IPS-NIHi7 (cell line): ENCODE measurements around the gene FAM136A.
"Not testable (repeated sequence)": the region's sequence is repeated elsewhere in the genome, so short reads cannot be mapped to it uniquely, and the experiment has no call there.

ENCODE experiments used
- DNase-seq: peaks from one replicate; pipeline ENCODE4 v3.0.0; 2012; ENCODE audit warnings: mixed read lengths; ENCODE audit errors: extremely low spot score

FAM136A gene

DNA sequence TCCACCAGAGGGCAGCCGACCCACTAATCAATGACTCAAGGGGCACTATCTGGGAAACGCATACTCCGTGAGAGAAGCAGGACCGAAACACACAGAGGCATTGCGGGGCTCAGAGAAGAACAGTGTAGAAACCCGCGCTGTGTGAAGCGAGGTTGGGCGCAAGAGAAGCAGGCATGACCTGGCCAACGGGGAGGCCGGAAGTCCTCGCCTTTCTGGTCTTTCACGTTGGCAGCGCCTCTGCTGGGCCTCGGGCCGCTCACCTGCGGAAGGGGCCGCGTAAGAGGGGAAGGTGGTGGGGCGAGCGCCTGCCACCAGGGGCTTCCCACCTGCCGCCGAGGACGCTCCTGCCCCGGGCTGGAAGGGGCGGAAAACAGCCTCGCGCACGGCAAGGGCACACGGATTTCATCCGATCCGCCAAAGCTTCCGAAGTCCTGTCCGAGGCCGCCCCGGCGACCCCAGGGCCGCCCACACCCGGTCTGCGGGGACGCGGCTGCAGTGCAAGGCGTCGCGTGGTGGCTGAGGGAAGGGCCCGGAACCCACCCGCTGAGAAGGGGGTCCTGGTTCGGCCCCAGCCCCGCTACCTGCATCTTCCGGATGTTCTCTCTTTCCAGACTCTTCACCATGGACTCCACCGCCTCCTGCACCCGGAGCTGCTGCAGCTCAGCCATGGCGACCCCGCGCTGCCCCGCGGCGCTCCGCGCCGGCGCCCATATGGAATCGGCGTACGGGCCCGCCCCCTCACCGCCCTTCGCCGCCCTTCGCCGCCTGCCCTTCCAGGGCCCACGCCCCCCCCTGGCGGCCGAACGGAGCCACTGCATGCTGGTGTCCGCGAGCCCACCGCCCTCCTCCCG, at the start of gene FAM136A:
TSS of gene FAM136A (minus strand) at position 724 of the 851 bp plus-strand sequence. CDS start at position 668, 56 bp downstream.
- DNase-seq: peak; percentile 91

DNA sequence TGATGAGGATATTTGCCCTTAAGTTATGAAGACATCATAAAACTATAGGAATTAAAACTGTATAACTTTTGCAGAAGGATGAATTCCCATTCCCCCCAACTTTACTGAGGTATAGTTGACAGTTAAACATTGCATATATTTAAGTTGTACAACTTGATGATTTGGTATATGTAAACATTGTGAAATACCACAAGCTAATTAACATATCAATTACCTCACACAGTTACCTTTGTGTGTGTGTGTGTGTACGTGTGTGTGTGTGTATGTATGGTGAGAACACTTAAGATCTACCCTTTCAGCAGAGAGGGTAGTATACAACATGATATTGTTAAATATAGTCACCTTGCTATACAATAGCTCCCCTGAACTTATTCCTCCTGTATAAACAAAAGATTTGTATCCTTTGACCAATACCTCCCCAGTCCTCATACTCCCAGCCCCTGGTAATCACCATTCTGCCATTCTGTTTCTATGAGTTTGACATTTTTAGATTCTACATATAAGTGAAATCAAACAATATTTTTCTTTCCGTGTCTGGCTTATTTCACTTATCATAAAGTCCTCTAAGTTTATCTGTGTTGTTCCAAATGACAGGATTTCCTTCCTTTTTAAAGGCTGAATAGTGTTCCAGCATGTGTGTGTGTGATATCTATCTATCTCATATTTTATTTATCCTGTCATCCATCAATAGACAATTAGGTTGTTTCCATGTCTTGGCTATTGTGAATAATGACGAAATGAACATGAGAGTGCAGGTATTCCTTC, 48.2 kb upstream of the FAM136A start:
- DNase-seq: no peak

DNA sequence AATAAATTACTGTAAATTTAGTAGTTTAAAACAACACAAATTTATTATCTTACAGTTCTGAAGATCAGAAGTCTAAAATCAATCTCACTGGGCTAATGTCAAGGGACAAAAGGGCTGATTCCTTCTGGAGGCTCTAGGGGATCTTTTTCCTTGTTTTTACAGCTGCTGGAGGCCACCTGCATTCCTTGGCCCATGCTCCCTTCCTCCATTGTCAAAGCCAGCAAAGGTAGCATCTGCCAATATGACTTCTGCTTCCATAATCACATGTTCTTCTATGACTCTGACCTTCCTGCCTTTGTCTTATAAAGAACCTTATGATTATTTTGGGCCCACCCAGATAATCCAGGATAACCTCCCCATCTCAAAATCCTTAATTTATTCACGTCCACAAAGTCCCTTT, 46.0 kb upstream of the FAM136A start:
- DNase-seq: no peak

DNA sequence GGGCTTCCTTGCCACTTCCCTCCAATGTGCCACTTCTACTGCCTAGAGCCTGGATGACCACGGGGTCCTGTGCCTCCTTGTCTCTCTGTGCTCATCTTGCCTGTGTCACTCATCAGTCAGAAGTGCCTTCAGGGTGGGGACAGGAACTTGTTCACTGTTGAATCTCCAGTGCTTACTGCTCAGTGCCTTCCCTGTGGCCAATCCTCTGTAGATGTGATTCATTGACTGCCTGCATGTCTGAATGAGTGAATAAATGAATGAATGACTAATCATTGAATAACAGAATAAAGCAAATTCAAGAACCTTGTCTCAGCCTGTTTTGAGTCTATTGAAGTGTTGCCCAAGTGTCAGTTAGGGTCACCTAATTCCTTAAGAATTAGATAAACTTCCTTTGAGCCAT, 42.3 kb upstream of the FAM136A start:
- DNase-seq: no peak

DNA sequence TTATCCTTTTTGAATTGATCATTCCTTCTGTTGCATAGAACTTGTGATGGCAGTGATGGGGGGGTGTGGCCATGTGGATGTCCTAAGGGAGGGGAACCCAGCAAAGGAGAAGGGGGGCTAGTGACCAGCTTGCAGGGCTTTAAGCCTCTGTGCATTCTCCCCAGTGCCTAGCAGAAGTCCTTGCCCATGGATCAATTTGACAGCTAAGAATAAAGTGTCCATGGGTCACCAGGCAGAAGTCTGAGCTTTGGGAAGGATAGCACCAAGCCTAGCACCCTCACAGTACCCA, 39.6 kb upstream of the FAM136A start:
- DNase-seq: no peak

DNA sequence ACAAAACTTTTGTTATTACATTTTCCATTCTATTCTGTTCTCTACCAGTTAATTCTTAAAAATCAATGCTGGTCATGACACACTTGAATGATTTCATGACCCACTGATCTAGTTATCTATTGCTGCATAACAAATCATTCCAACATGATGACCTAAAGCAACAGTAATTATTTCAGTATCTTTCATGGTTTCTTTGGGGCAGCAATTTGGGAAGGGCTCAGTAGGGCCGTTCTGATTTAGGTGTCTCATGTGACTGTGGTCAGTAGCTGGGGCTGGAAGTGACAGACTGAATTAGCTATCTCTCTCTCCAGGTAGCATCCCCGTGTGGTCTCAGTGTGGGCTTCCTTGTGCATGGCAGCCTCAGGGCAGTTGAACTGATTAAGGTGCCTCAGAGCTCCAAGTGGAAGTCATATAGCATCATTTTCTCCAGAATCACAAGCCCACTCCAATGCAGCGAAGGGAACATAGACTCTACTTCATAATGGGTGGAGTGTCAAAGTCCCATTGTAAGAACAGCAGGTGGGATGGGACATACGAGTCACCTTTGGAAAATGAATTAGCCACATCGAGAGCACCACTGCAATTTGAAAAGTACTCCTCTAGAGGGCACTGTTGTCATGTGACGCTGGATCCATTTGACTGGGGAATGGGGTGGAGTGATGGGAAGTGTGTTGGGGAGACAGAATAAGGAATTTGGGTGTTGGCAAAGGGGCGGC, 39.1 kb upstream of the FAM136A start:
- DNase-seq: peak; percentile 90

DNA sequence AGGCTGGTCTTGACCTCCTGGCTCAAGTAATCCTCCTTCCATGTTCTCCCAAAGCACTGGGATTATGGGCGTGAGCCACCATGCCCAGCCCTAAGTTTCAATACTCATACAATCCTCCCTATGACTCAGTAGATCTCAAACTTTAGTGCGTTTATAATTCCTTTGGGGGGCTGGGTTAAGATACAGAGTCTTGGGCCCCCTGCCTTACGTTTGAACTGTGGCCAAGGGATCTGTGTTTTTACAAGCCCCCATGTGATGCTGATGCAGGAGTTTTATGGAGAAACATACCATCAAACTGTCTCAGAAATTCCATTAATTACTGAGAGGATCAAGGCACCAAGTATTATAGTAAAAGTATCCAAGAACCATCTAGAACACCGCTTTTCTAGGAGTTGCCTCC, 38.2 kb upstream of the FAM136A start:
- no peak for DNase-seq

DNA sequence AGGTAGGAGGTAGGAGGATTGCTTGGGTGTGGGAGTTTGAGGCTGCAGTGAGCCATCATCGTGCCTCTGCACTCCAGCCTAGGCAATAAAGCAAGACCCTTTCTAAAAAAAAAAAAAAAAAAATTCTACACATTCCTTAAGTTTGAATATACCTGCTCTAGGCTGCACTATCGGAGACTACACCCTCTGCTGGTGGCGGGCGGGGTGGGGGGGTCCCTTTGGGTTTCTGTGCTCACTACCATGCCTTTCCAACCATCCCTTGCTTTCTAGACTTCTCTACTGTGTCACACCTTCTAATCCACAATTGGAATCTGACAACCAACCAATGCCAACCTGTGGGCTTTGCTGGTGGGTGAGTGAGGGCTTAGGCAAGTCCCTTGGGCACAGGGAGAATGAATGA, 34.7 kb upstream of the FAM136A start:
- DNase-seq: no peak

DNA sequence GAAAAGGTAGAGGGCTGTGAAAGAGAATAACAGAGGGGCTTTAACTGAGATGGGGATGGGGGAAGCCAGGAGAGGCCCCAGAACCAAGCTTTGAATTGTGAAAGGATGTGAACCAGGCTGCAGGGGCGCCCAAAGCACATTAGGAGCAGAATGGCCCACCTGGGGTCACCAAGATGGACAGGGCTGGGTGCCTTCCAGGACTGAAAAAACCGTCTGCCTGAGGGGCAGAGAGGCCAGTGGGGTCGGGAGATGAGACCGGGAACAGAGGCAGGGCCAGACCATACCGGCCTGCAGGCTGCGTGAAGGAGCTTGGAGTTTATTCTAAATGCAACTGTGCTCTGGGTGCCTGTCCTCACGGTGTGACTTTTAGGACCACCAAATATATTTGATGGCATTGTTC, 29.1 kb upstream of the FAM136A start:
- DNase-seq: no peak

DNA sequence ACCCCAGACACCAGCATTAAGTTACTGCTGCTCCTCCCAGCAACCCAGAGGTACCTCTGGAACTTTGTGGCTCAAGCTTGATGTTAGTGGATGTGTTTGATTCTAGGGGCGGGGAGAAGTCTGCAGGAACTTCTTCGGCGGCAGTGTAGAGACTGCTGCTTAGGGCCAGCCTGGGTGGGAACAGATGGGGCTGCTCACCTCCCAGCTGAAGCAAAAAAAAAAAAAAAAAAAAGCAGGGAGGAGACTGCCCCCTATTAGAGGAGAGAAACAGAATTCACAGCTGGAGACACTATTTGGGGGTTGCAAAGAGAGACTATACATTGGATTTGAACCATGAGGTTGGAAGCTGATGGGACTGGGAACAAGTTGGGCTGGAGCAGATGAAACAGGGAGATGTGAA, 28.6 kb upstream of the FAM136A start:
- no peak for DNase-seq

DNA sequence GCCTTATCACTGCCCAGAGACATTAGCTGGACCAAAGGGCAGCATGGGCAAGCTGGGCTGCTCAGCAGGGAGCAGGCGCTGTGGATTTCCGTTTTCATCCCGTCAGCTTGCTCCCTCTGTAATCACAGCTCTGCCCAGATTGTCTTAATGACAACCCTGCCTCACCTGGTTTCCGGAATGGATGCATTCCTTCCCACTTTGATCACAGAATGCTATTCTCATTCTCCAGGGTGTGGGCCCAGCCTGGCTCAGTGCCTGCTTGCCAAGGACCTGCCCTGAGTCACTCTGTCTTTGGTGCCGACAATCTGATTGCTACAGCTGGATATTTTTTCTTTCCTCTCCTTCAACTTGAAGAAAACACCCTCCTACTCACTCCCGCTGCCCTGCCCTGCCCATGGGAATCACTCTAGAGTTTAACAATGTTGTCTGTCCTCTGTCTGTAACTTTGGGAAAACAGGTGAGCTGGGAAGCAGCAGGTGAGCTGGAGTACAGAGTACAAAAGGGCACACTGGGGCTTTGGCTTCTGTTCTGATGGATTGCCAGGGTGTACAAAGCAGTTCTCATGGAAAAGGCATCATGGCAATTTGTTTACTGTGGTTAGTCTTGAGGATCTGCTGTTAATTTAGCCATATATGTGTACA, 27.2 kb upstream of the FAM136A start:
- DNase-seq: peak; percentile 54

DNA sequence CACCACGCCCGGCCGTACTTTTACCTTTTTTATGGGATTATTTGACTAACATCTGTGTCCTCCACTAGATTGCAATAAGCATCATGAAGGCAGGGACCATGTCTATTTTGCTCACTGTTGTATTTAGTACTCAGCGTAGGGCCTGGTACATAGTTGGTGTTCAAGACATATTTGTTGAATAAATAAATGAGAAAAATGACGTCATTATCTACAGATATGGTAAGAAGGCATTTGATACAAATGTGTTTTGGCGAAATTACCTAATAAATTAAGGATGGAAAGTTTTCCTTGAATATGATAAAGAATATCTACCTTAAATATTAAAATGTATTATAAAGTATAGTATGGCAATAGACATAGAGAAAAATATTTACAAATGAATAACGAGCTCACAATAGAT, 24.0 kb upstream of the FAM136A start:
- no peak for DNase-seq

DNA sequence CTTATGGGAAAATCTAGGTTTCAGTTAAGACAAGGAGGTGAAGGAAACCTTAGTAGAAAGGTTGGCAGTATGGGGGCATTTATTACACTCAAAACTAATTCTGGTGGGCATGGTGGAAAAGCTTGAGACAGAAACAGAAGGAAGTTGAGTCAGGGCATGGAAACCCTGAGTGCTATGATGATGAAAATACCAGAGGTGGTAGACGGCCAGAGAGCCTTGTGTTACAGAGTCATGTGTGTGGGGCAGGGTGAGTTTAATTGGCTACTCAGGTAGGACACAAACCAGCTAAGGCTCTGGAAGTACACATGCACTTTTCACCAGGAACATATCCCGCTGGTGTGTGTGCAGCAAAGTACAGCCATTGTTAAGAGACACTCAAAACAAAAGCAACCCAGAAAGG, 20.7 kb upstream of the FAM136A start:
- no peak for DNase-seq

DNA sequence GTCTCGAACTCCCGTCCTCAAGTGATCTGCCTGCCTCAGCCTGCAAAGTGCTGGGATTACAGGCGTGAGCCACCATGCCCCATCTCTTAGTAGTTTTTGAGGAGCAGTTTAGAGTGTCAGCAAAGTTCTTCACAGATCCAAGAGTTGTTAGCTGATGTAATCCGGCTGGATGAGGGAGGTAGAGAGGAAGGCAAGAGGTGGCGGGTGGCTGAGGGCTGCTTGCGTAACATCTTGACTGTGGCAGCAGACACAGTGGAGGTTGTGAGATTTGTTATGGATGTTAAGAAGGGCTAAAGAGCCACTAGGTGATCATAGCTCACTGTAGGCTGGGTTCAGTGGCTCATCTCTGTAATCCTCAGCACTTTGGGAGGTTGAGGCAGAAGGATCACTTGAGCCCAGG, 19.5 kb upstream of the FAM136A start:
- no peak for DNase-seq

DNA sequence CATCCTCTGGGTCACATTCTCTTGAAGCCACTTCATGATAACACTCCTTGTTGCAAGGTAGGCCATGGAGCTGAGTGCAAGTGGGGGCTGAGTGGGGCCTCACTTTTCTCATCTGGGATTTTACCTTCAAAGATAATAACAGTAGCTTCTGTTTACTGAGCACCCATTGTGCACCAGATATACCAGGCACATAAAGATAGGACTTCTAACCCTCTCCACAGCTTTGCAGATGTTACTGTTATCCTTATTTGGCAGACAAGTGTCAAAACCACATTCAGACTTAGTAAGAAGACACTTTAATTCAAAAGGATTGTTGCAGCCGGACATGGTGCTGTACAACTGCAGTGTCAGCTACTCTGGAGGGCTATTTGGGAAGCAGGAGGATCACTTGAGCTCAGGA, 12.8 kb upstream of the FAM136A start:
- no peak for DNase-seq

DNA sequence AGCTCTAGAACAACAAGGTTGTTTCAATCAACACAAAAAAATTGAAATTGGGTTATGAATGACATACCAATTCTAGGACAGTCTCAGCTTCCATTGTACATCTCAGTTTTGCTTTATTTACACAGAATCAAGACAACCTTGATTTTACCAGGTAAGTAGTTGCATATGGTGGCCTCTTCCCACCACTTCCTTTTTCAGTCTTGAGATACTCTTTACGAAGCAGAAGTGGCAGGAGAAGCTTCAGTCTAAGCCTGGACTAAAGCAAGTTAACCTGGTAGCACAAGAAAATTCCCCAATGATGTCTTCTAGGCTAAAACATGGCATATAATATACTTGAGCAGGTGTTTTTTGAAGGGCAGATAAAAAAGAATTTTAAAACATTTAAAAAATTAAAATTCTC, 10.7 kb upstream of the FAM136A start:
- DNase-seq: no peak

DNA sequence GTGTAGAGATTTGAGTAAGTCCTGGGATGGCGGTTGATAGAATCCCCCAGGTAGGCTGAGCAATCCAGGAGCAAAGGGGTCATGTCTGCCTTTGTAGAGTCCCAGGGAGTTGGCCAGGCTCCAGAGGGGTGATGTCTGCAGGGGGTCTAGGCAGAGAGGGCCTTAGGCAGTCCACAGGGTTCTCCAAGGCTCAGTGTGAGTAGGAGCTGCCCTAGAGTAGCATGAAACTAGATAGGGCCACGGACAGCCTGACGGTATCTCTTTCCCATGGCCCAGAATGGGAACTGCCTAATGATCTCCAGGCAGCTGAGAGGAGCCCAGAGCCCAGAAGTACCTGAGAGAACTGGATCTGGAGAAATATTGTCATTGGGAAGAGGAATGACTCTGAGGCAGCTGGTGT, 9.0 kb upstream of the FAM136A start:
- DNase-seq: no peak

DNA sequence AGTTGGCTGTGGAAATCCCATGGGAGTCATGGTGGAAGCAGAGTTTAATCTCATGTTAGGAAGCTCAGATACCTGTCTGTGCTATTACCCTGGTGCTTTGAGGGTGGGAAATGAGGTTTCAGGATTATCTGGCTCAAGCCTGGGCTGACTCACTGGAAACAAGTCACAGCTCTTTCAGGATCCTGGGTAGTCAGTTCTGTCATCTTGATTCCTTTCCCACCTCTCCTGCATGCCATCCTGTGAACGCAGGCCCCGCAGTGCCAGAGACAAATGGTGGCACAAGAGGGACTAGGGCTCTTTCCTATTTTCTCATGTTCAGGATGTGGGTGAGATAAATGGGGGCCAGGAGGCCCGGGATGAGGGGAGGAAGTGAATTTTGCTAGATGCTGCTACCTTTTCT, 3.7 kb upstream of the FAM136A start:
- no peak for DNase-seq

DNA sequence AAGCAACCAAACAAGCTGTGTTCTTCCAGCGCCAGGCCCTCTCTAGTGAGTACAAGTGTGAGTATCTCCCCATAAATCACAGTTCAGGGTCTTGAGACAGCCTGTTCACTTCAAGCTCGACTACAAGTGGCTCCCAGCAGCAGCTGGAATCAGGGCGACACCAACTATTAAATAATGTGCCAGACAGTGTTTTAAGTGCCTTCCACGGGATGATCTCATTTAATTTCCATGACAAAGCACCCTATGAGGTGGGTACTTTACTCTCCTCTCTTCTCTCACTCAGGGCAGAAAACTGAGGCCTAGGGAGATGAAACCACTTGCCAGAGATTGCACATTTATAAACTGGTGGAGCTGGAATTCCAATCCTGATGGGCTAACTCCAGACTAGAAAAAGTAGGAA, 2.6 kb upstream of the FAM136A start:
- no peak for DNase-seq

DNA sequence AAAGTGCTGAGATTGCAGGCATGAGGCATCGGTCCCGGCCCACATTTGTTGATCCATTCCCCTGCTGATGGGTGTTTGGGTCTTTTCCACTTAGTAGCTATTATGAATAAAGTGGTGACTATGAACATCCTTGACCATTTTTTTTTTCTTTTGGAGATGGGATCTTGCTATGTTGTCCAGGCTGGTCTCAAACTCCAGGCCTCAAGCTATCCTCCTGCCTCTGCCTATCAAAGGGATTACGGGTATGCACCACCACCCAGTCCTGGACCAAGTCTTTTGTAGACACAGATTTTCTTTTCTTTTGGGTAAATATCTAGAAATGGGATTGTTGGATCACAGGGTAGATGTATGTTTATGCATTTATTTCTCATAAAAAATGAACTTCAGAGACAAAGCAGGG, 1.3 kb upstream of the FAM136A start:
- DNase-seq: no peak

DNA sequence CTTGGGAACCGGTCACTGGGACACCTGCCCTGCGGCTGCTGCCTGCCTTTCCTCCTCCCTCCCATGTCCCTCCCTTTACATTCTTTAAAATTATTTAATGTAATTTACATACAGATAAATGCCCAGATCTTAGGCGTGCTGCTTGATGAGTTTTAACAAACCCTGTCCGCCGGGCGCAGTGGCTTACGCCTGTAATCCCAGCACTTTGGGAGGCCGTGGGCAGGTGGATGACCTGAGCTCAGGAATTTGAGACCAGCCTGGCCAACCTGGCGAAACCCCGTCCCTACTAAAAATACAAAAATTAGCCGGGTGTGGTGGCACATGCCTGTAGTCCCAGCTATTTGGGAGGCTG, 304 bp upstream of the FAM136A start:
- DNase-seq: not testable (repeated sequence)

DNA sequence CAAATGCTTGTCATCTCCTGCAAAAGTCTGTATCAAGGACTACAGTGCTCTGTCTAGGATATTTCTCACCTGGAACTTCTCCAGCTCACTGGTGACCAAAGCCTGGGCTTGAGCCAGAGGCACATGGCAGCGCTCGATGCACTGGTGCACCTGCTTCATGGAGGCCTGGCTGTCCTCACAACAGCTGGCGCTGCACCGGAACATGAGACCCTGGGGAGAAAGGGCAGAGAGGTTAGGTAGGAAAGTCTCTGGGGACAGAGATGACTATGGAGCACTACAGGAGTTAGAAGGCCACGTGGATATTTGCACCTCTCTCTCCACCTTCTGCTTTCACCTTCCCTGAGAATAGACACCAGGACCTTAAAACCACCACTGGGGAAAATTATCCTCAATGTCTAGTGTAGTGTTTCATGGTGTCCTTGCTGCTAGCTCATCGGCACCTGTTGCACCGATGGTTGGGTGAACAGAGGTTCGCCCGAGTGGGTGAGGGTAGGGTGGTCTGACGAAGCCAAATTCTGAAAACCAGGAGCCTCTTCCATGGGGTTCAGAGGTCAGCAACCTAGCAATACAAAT, 1.0 kb downstream of the FAM136A start:
- no peak for DNase-seq
